ENCODE measurements around the gene ARMS2. TPM values are rescaled to one million over a fixed set of nuclear protein-coding genes. Genes with fewer than 3 reads are reported as not detected.

The ARMS2 gene
- total RNA-seq, 4 donors from 2014 or later: 0.72 TPM; not detected in 3

GRCh38 chr10:122466951-122467381 lies 12.5 kb downstream of the ARMS2 start:
- WGBS: 86% methylated on average over 8 of the region's 8 CpGs
- DNase-seq (ENCODE audit: low spot score in 2 of 2): no peak

GRCh38 chr10:122467701-122468100 lies 13.2 kb downstream of the ARMS2 start:
- no peak for TF ChIP-seq POLR2AphosphoS5 (IDR thresholded peaks at IDR 0.05)
- no peak for TF ChIP-seq CTCF (IDR thresholded peaks at IDR 0.05)
- TF ChIP-seq POLR2A (IDR thresholded peaks at IDR 0.05): no peak
- TF ChIP-seq EP300 (IDR thresholded peaks at IDR 0.05): no peak
- Histone ChIP-seq H3K4me1 (peaks cover 42% of the 10 kb centered on the region), H3K27me3 (no peaks in the 10 kb centered on the region), H3K9me3 (no peaks in the 10 kb centered on the region), H3K36me3 (no peaks in the 10 kb centered on the region), H3K27ac (peak overlapping the region; percentile 79), H3K4me3 (no peak overlapping the region)
- WGBS: 77% methylated on average over 6 of the region's 6 CpGs
- DNase-seq (ENCODE audit: low spot score in 2 of 2): no peak

More at GRCh38 chr10:122466951-122467381, 12.5 kb downstream of the ARMS2 start:
- H3K27me3 ChIP-seq: no peaks in the 10 kb centered on the region
- no peak overlapping the region for H3K4me3 ChIP-seq
- H3K9me3 ChIP-seq: no peaks in the 10 kb centered on the region
- no peaks in the 10 kb centered on the region for H3K36me3 ChIP-seq
- no peak for TF ChIP-seq POLR2A (IDR thresholded peaks at IDR 0.05)
- H3K27ac ChIP-seq: no peak overlapping the region
- peaks cover 45% of the 10 kb centered on the region for H3K4me1 ChIP-seq

- TF ChIP-seq CTCF (IDR thresholded peaks at IDR 0.05) (no peak), EP300 (IDR thresholded peaks at IDR 0.05) (no peak), POLR2AphosphoS5 (IDR thresholded peaks at IDR 0.05) (no peak), POLR2A (IDR thresholded peaks at IDR 0.05) (no peak)
- no peaks in the 10 kb centered on the region for H3K36me3 ChIP-seq
- H3K27me3 ChIP-seq: no peaks in the 10 kb centered on the region
- H3K4me1 ChIP-seq: peaks cover 35% of the 10 kb centered on the region
- WGBS: 75% methylated on average over 5 of the region's 5 CpGs
- H3K9me3 ChIP-seq: no peaks in the 10 kb centered on the region
- H3K4me3 ChIP-seq: no peak overlapping the region
- DNase-seq (ENCODE audit: low spot score in 2 of 2): no peak
- H3K27ac ChIP-seq: peak overlapping the region; percentile 79
Measured at GRCh38 chr10:122468307-122468925, 14.0 kb downstream of the ARMS2 start.

GRCh38 chr10:122468926-122469781 lies 14.7 kb downstream of the ARMS2 start:
- WGBS: 16% methylated on average over 10 of the region's 11 CpGs
- H3K4me3 ChIP-seq: no peak overlapping the region
- H3K27ac ChIP-seq: peak overlapping the region; percentile 79
- no peaks in the 10 kb centered on the region for H3K36me3 ChIP-seq
- peaks cover 31% of the 10 kb centered on the region for H3K4me1 ChIP-seq
- no peak for TF ChIP-seq EP300 (IDR thresholded peaks at IDR 0.05)
- peak in 2 of 3 donors; percentile 85 to 88 for TF ChIP-seq POLR2AphosphoS5 (IDR thresholded peaks at IDR 0.05)
- TF ChIP-seq POLR2A (IDR thresholded peaks at IDR 0.05): no peak
- no peak for TF ChIP-seq CTCF (IDR thresholded peaks at IDR 0.05)
- peak in 1 of 2 donors; percentile 87 for DNase-seq (ENCODE audit: low spot score in 2 of 2)
- H3K9me3 ChIP-seq: no peaks in the 10 kb centered on the region
- no peaks in the 10 kb centered on the region for H3K27me3 ChIP-seq

- H3K9me3 ChIP-seq: no peaks in the 10 kb centered on the region
- peak overlapping the region; percentile 70 for H3K27ac ChIP-seq
- H3K27me3 ChIP-seq: no peaks in the 10 kb centered on the region
- H3K36me3 ChIP-seq: no peaks in the 10 kb centered on the region
- DNase-seq (ENCODE audit: low spot score in 2 of 2): no peak
- 92% methylated on average over 4 of the region's 4 CpGs for WGBS
- TF ChIP-seq CTCF (IDR thresholded peaks at IDR 0.05): no peak
- no peak for TF ChIP-seq EP300 (IDR thresholded peaks at IDR 0.05)
- H3K4me3 ChIP-seq: no peak overlapping the region
- peaks cover 29% of the 10 kb centered on the region for H3K4me1 ChIP-seq
Measured at GRCh38 chr10:122469848-122470247, 15.4 kb downstream of the ARMS2 start.

Data from suprapubic skin (tissue), 4 donors.